ENCODE measurements around the gene AUTS2.

Gene AUTS2

DNA sequence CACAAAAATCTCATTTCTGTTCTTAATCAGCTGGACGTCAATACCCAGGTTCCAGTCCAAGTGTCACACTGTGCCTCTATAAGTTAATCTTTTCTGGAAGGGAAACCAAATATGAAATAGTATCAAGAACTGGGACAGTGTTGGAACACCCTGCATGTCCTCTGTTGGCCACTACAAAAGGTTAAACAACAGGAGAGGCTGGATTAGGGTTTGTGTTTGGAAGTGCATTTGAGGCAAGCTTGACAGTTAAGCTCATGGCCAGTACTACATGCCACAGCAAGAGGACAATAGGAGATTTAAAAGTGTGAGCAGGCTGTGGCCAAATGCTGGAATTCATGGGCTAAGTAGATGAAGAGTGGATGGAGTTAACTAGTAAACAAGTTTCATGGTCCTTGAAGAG, 751.5 kb downstream of the AUTS2 start:
- ChIA-PET CTCF (no interaction called here), POLR2A (no interaction called here)
- TF ChIP-seq, protein P1, sequence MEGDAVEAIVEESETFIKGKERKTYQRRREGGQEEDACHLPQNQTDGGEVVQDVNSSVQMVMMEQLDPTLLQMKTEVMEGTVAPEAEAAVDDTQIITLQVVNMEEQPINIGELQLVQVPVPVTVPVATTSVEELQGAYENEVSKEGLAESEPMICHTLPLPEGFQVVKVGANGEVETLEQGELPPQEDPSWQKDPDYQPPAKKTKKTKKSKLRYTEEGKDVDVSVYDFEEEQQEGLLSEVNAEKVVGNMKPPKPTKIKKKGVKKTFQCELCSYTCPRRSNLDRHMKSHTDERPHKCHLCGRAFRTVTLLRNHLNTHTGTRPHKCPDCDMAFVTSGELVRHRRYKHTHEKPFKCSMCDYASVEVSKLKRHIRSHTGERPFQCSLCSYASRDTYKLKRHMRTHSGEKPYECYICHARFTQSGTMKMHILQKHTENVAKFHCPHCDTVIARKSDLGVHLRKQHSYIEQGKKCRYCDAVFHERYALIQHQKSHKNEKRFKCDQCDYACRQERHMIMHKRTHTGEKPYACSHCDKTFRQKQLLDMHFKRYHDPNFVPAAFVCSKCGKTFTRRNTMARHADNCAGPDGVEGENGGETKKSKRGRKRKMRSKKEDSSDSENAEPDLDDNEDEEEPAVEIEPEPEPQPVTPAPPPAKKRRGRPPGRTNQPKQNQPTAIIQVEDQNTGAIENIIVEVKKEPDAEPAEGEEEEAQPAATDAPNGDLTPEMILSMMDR (IDR thresholded peaks at IDR 0.05; ENCODE audit: insufficient read depth, low read length, missing control alignments) = no peak
- no peak overlapping the region for H3K4me3 ChIP-seq (ENCODE audit: low read depth, low read length)
- DNase-seq (ENCODE audit: low read depth, low spot score) = no peak

DNA sequence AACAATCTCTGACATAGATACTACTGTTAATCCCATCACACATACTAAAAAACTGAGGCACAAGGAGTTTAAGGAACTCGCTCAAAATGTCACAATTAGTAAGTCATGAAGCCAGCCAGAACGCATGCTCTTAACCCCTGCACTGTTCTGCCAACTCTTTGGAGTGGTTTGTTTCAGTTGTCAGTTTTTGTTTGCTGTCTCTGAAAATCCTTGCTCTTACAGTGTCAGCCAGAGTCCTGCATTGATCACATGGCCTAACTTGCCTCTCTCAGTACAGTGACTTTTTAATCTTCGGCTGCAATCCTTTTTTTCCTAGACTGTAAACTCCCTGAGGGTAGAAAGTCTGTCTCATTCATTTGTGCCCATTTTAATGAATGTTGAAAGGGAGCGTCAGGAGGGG, 753.8 kb downstream of the AUTS2 start:
- H3K4me3 ChIP-seq (ENCODE audit: low read depth, low read length) = no peak overlapping the region
- DNase-seq (ENCODE audit: low read depth, low spot score) = no peak
- ChIA-PET CTCF (no interaction called here), POLR2A (no interaction called here)
- TF ChIP-seq, protein P1 (IDR thresholded peaks at IDR 0.05; ENCODE audit: insufficient read depth, low read length, missing control alignments) = no peak

- ChIA-PET POLR2A (no interaction called here), CTCF (no interaction called here)
- no peak for DNase-seq (ENCODE audit: low read depth, low spot score)
- TF ChIP-seq, protein P1 (IDR thresholded peaks at IDR 0.05; ENCODE audit: insufficient read depth, low read length, missing control alignments) = no peak
- no peak overlapping the region for H3K4me3 ChIP-seq (ENCODE audit: low read depth, low read length)
Observed at GRCh38 chr7:70352906-70353305, 754.6 kb downstream of the AUTS2 start.

GRCh38 chr7:70353330-70353945, 755.2 kb downstream of the AUTS2 start:
- CTCF ChIA-PET = no interaction called here
- DNase-seq (ENCODE audit: low read depth, low spot score) = no peak
- POLR2A ChIA-PET = no interaction called here
- TF ChIP-seq, protein P1 (IDR thresholded peaks at IDR 0.05; ENCODE audit: insufficient read depth, low read length, missing control alignments) = no peak
- no peak overlapping the region for H3K4me3 ChIP-seq (ENCODE audit: low read depth, low read length)

DNA sequence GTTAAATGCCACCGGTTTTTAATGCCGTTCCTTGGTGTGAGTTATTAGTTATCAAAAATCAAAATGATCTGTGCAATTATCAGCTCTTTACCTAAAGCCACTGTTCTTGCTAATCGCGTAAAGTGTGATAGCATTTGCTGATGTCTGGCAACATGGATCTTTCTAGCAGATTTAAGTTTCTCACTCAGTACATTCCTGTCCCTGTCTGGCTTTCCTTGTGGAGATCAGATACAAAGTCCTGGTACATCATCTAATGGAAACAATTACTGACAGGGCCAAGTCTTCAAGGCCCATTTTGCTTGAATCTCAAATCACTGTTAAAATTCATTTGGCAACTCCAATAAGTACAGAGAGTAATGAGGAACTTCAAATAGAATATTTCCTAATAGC, 755.7 kb downstream of the AUTS2 start:
- POLR2A ChIA-PET = no interaction called here
- CTCF ChIA-PET = no interaction called here
- no peak for DNase-seq (ENCODE audit: low read depth, low spot score)
- no peak overlapping the region for H3K4me3 ChIP-seq (ENCODE audit: low read depth, low read length)
- TF ChIP-seq, protein P1 (IDR thresholded peaks at IDR 0.05; ENCODE audit: insufficient read depth, low read length, missing control alignments) = no peak

DNA sequence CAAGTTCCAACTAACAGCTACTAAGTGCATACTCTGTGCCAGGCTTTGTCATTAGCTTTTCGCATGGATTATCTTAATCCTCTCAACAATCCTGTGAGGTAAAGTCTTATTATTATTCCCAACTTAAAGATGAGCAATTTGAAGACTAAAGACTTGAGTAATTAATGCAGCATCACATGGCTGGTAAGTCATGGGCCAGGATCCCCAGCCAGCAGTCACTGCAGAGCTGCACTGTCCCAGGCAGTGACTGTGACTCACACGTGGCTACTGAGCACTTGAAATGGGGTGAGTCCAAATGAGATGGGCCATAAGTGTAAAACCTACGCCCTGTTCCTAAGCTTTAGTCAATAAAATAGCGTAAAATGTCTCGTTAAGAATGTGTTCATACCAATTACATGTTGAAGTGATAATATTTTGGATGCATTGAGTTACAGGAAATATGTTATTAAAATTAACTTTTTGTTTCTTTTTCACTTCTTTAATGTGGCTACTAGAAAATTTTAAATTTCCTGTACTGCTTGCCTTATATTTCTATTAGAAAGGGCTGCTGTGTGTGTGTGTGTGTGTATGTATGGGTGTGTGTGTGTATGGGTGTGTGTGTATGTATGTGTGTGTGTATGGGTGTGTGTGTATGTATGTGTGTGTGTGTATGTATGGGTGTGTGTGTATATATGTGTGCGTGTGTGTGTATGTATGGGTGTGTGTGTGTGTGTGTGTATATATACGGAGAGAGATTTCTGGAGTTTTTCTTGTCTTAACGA, 756.3 kb downstream of the AUTS2 start:
- TF ChIP-seq, protein P1 (IDR thresholded peaks at IDR 0.05; ENCODE audit: insufficient read depth, low read length, missing control alignments) = no peak
- no peak for DNase-seq (ENCODE audit: low read depth, low spot score)
- H3K4me3 ChIP-seq (ENCODE audit: low read depth, low read length) = no peak overlapping the region
- POLR2A ChIA-PET = no interaction called here
- CTCF ChIA-PET = no interaction called here
